SH-SY5Y (cell line): ENCODE data around the gene BIN1.

Source experiments
- GATA2 ChIP-seq: IDR thresholded peaks from 2 replicates; pipeline ENCODE4 v1.6.1; 2011; ENCODE audit warnings: mild to moderate bottlenecking, low read depth, low read length
- GATA3 ChIP-seq: IDR thresholded peaks from 2 replicates; pipeline ENCODE4 v1.6.1; 2011; ENCODE audit warnings: low read depth, mild to moderate bottlenecking, low read length, moderate library complexity

- no peak for TF ChIP-seq GATA3
- TF ChIP-seq GATA2 = no peak
These were observed 37.4 kb downstream of the BIN1 start for GRCh38 chr2:127069536-127069935.
